A549 (cell line): ENCODE data around the gene PGM2L1. TPM values are rescaled to one million over a fixed set of nuclear protein-coding genes. Genes with fewer than 3 reads are reported as not detected.

Experiments
- ATAC-seq, 2 experiments: fragments of 200-7000 bp in 1 of 2; fragments of >200 bp in 1 of 2; cut with Nextera tagmentation in 1 of 2; cut with Tn5 transposase in 1 of 2; 3 replicates each; pipeline versions ENCODE4 v1.8.0 to v1.9.1; 2018 to 2020; ENCODE audit warnings: mild to moderate bottlenecking in 1 of 2, moderate library complexity in 1 of 2
- CTCF ChIA-PET: fragments of 300-600 bp; sonication (Branson Sonifier 250); formaldehyde crosslinking; extraction: SDS; loops from one replicate; lab custom pipeline; 2021; ENCODE audit warnings: antibody characterized with exemption, inconsistent platforms; lab: Yijun Ruan, JAX
- POLR2A ChIA-PET: fragments of 350-600 bp; formaldehyde crosslinking; extraction: SDS; loops from one replicate; lab custom pipeline; 2021; ENCODE audit warnings: antibody characterized with exemption, inconsistent platforms; lab: Yijun Ruan, JAX
- DNase-seq, 2 experiments: peaks; one replicate each; pipeline versions ENCODE4 v3.0.0 to v3.0.0-alpha.2; 2011 to 2016; ENCODE audit warnings: low read depth in 1 of 2, low spot score in 1 of 2
- FAIRE-seq: peaks from 2 replicates; lab custom pipeline; 2011; peaks lifted over from hg19 to GRCh38; lab: Jason Lieb, UNC
- H3K27ac ChIP-seq, 2 experiments: fragments of >200 bp; sonication (Bioruptor Twin); formaldehyde crosslinking; 3 replicates each; pipeline ENCODE4 v1.5.1; 2016 to 2017
- H3K4me1 ChIP-seq: fragments of >200 bp; sonication (Bioruptor Twin); formaldehyde crosslinking; 3 replicates; pipeline ENCODE4 v1.6.1; 2016
- H3K4me2 ChIP-seq: fragments of >200 bp; sonication (Bioruptor Twin); formaldehyde crosslinking; 3 replicates; pipeline ENCODE4 v1.6.1; 2016
- H3K4me3 ChIP-seq: fragments of >200 bp; sonication (Bioruptor Twin); formaldehyde crosslinking; 3 replicates; pipeline ENCODE4 v1.5.1; 2016
- H3K9me3 ChIP-seq: fragments of >200 bp; sonication (Bioruptor Twin); formaldehyde crosslinking; 3 replicates; pipeline ENCODE4 v1.6.1; 2016
- CBX8 ChIP-seq: fragments of 200-600 bp; sonication (generic); IDR thresholded peaks from 2 replicates; pipeline ENCODE4 v1.6.1; 2016
- CTCF ChIP-seq: fragments of >200 bp; sonication (Bioruptor Twin); formaldehyde crosslinking; IDR thresholded peaks from 3 replicates; pipeline ENCODE4 v1.5.1; 2016
- E2F6 ChIP-seq: IDR thresholded peaks from 2 replicates; pipeline ENCODE4 v1.6.1; 2012; ENCODE audit warnings: low read depth, borderline replicate concordance
- FOSL2 ChIP-seq, 2 experiments: fragments of 450-650 bp in 1 of 2; fragments of >200 bp in 1 of 2; sonication (Bioruptor Twin) in 1 of 2; formaldehyde crosslinking; IDR thresholded peaks; 2 replicates each; pipeline versions ENCODE4 v1.5.0 to v1.6.1; 2016 to 2020; ENCODE audit warnings: mild to moderate bottlenecking in 1 of 2, moderate library complexity in 1 of 2
- HOXB5 ChIP-seq: fragments of 250-450 bp; sonication (Bioruptor Pico); IDR thresholded peaks from 2 replicates; pipeline ENCODE4 v1.5.0; 2020; ENCODE audit warnings: mild to moderate bottlenecking, moderate library complexity
- JUN ChIP-seq, 2 experiments: fragments of >200 bp; sonication (Bioruptor Twin); formaldehyde crosslinking; IDR thresholded peaks; 2 replicates in 1 of 2; 3 replicates in 1 of 2; pipeline ENCODE4 v1.6.1; 2016 to 2017
- JUNB ChIP-seq: fragments of >200 bp; sonication (Bioruptor Twin); formaldehyde crosslinking; IDR thresholded peaks from 2 replicates; pipeline ENCODE4 v1.6.1; 2016
- KDM1A ChIP-seq: fragments of 200-600 bp; sonication (generic); IDR thresholded peaks from 2 replicates; pipeline ENCODE4 v1.6.1; 2016; ENCODE audit warnings: low read depth, mild to moderate bottlenecking
- MAX ChIP-seq: IDR thresholded peaks from 2 replicates; pipeline ENCODE4 v1.6.1; 2012
- MYC ChIP-seq: IDR thresholded peaks from 2 replicates; pipeline ENCODE4 v1.6.1; 2012; ENCODE audit warnings: mild to moderate bottlenecking, inconsistent platforms, low read length, improper control_type of control experiment, borderline replicate concordance
- NR3C1 ChIP-seq: fragments of >200 bp; sonication (Bioruptor Twin); formaldehyde crosslinking; IDR thresholded peaks from 3 replicates; pipeline ENCODE4 v1.6.1; 2017
- POLR2A ChIP-seq: IDR thresholded peaks from 2 replicates; pipeline ENCODE4 v1.6.1; 2012; ENCODE audit warnings: mild to moderate bottlenecking, low read length
- POLR2AphosphoS2 ChIP-seq: conservative IDR thresholded peaks from 2 replicates; pipeline ENCODE4 v1.6.1; 2012; ENCODE audit warnings: low read length, improper control_type of control experiment, inconsistent platforms
- RAD21 ChIP-seq, 2 experiments: fragments of >200 bp in 1 of 2; sonication (Bioruptor Twin) in 1 of 2; formaldehyde crosslinking in 1 of 2; IDR thresholded peaks in 1 of 2; conservative IDR thresholded peaks in 1 of 2; 2 replicates in 1 of 2; 3 replicates in 1 of 2; pipeline ENCODE4 v1.6.1; 2012 to 2018; ENCODE audit warnings: inconsistent platforms in 1 of 2
- SMC3 ChIP-seq: fragments of >200 bp; sonication (Bioruptor Twin); formaldehyde crosslinking; IDR thresholded peaks from 3 replicates; pipeline ENCODE4 v1.6.1; 2018; ENCODE audit warnings: inconsistent platforms
- TFCP2L1 ChIP-seq: fragments of 250-450 bp; sonication (Bioruptor Pico); IDR thresholded peaks from 2 replicates; pipeline ENCODE4 v1.5.0; 2021; ENCODE audit warnings: mild to moderate bottlenecking
- ZC3H11A ChIP-seq: fragments of 450-650 bp; IDR thresholded peaks from 2 replicates; pipeline ENCODE4 v1.6.1; 2014; ENCODE audit warnings: antibody characterized with exemption, mild to moderate bottlenecking
- WGBS: methylation state at CpG from one replicate; pipeline ENCODE4 v1.1.6; 2017; ENCODE audit errors: missing lambda C conversion rate; 5-methylcytosine and 5-hydroxymethylcytosine counted together
- polyA plus RNA-seq, 4 experiments: library from polyadenylated mRNA; depleted of rRNA in 3 of 4; stranded (reverse); fragments of >200 nt; fragmentation: RNase III in 1 of 4; extraction: RNeasy Plus Mini Kit Qiagen cat#74134 plus additional on column Dnase treatment in 1 of 4; gene quantifications; 2 replicates in 3 of 4; 3 replicates in 1 of 4; pipeline ENCODE4 v1.2.3, GENCODE V29; 2011 to 2017
- TF ChIP-seq, protein P1 (sequence below): IDR thresholded peaks from 2 replicates; pipeline ENCODE4 v1.6.1; 2012

Gene PGM2L1
- polyA plus RNA-seq, 2 of the 4 experiments (the other 2 are of a cell fraction): 21.8 to 23.5 TPM

DNA sequence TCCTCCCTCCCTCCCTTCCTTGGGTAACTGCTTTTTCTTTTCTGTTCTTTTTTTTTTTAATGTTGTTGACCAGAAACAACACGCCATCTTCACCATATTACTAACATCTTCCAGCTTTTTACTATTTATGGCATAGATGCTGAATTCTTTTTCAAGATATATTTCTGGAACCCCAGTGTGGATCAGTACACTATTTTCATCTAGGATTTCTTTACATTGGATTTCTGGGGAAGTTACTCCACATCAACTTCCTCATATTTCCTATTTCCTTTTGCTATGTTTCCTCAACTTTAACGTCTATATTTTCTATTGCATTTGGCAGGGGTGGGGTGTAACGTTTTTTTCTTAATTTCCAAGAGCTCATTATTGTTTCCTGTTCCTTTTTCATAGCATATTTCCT is 7.0 kb downstream of the PGM2L1 start:
- Histone ChIP-seq H3K4me2 (peak overlapping the region; percentile 14; the same call in 1 of the 3 replicates), H3K9me3 (no peaks in the 10 kb centered on the region), H3K4me3 (no peak overlapping the region), H3K4me1 (peaks cover 48% of the 10 kb centered on the region; the same call in 2 of the 3 replicates), H3K27ac (no peak overlapping the region; a peak in 1 of 6 replicates)
- no peak for TF ChIP-seq NR3C1
- no peak for TF ChIP-seq TFCP2L1
- no peak for TF ChIP-seq JUNB
- TF ChIP-seq CTCF: no peak
- no peak for ATAC-seq
- no peak for DNase-seq
- CTCF ChIA-PET: interaction anchor here (1.2 to 3.3 kb wide), 10 partner anchors 10 to 179 kb away, joined by 3 to 30 read pairs (median 7); no protein-coding TSS in a partner anchor
- WGBS: 56% methylated on average over 3 of the region's 3 CpGs
- FAIRE-seq: no peak
- POLR2A ChIA-PET: no interaction called here

- CTCF ChIA-PET: interaction anchor here (0.8 to 3.3 kb wide), 10 partner anchors 10 to 180 kb away, joined by 3 to 30 read pairs (median 7); no protein-coding TSS in a partner anchor
- Histone ChIP-seq H3K27ac (no peak overlapping the region; a peak in 1 of 6 replicates), H3K4me1 (peaks cover 48% of the 10 kb centered on the region; the same call in 2 of the 3 replicates), H3K4me3 (no peak overlapping the region), H3K4me2 (peak overlapping the region; percentile 14; the same call in 1 of the 3 replicates), H3K9me3 (no peaks in the 10 kb centered on the region)
- 79% methylated on average over 2 of the region's 2 CpGs for WGBS
- TF ChIP-seq SMC3 (no peak), KDM1A (no peak), NR3C1 (no peak), POLR2AphosphoS2 (no peak), HOXB5 (CRISPR knock-in tag) (no peak), CBX8 (no peak), FOSL2 (IDR thresholded peaks at IDR 0.05) (no peak), FOSL2 (CRISPR knock-in tag; IDR thresholded peaks at IDR 0.05) (no peak), MYC (no peak), E2F6 (no peak), JUN (IDR thresholded peaks at IDR 0.05) (no peak)
- TF ChIP-seq, protein P1, sequence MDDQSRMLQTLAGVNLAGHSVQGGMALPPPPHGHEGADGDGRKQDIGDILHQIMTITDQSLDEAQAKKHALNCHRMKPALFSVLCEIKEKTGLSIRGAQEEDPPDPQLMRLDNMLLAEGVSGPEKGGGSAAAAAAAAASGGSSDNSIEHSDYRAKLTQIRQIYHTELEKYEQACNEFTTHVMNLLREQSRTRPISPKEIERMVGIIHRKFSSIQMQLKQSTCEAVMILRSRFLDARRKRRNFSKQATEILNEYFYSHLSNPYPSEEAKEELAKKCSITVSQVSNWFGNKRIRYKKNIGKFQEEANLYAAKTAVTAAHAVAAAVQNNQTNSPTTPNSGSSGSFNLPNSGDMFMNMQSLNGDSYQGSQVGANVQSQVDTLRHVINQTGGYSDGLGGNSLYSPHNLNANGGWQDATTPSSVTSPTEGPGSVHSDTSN: no peak
- ATAC-seq: no peak
- no peak for DNase-seq
- FAIRE-seq: no peak
- POLR2A ChIA-PET: interaction anchor here (1.0 kb wide), 1 partner anchor 59 kb away, joined by 5 read pairs; no protein-coding TSS in a partner anchor
Measured at GRCh38 chr11:74390697-74391096, 7.5 kb downstream of the PGM2L1 start.

DNA sequence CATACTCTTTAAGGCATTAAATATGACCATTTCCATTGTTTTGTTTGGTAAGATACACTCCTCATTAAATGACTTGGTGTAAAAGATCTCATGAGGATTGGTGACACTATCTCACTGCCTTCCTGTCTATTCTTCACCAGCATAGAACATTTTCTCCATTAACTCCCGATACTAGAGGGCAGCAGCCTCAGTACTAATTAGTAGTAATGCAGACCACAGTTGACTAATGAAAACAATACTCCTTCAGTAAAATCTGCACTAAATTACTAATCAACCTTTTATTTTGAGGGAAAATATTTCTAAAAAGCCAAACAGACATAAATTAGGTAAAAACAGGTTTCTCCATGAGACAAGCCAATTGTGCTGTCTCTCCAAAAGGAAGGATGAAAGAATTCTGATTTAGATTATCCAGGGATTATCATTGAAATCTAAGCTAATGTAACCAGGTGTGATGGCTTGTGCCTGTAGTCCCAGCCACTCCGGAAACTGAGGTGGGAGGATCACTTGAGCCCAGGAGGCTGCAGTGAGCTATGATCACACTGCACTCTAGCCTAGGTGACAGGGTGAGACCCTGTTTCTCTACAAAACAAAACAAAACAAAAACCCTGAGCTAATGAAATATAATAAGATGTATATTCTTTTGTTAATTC is 9.4 kb downstream of the PGM2L1 start:
- TF ChIP-seq POLR2A: no peak
- peak; percentile 93 for TF ChIP-seq CTCF
- no peak for TF ChIP-seq ZC3H11A
- peak; percentile 70 to 73 for TF ChIP-seq RAD21 (conservative IDR thresholded peaks at IDR 0.05 in 1 of 2, IDR thresholded peaks at IDR 0.05 in 1 of 2)
- peak; percentile 84 for TF ChIP-seq SMC3
- no peak for TF ChIP-seq MAX
- FAIRE-seq (peak; percentile 94), ATAC-seq (peak; percentile 82 to 87; a peak in 5 of 6 replicates), DNase-seq (peak; percentile 21 to 45)
- WGBS: 13% methylated on average over 2 of the region's 2 CpGs
- peak overlapping the region; percentile 21 to 67; a peak in 3 of 6 replicates for H3K27ac ChIP-seq
- H3K4me3 ChIP-seq: no peak overlapping the region
- no peaks in the 10 kb centered on the region for H3K9me3 ChIP-seq
- H3K4me1 ChIP-seq: peaks cover 49% of the 10 kb centered on the region
- H3K4me2 ChIP-seq: peak overlapping the region; percentile 36; the same call in 1 of the 3 replicates
- POLR2A ChIA-PET: interaction anchor here (1.3 kb wide), 1 partner anchor 10 kb away, joined by 4 read pairs; the partner anchor contains the start of gene PGM2L1
- CTCF ChIA-PET: interaction anchor here (0.5 to 3.3 kb wide), 44 partner anchors 9 to 559 kb away, joined by 3 to 30 read pairs (median 3); partner anchors contain the start of genes P4HA3 and PGM2L1
